ENCODE measurements around the gene RAB40A.
"Not testable (repeated sequence)": the region's sequence is repeated elsewhere in the genome, so short reads cannot be mapped to it uniquely, and the experiment has no call there.

Gene RAB40A

GRCh38 chrX:103520386-103520785, 1.1 kb upstream of the RAB40A start:
- no peak for DNase-seq

- no peak for DNase-seq
Observed at GRCh38 chrX:103518571-103518970, 718 bp downstream of the RAB40A start.

GRCh38 chrX:103517246-103517645, 2.0 kb downstream of the RAB40A start:
- DNase-seq, result no peak

GRCh38 chrX:103513476-103514108, 5.7 kb downstream of the RAB40A start:
- DNase-seq, result no peak

GRCh38 chrX:103513067-103513466, 6.2 kb downstream of the RAB40A start:
- DNase-seq, result no peak

- DNase-seq, result no peak
Observed at GRCh38 chrX:103510031-103510430, 9.3 kb downstream of the RAB40A start.

GRCh38 chrX:103503853-103504207, 15.5 kb downstream of the RAB40A start:
- DNase-seq, result no peak

GRCh38 chrX:103503163-103503852, 16.0 kb downstream of the RAB40A start:
- no peak for DNase-seq

- no peak for DNase-seq
Observed at GRCh38 chrX:103498786-103499185, 20.5 kb downstream of the RAB40A start.

GRCh38 chrX:103495786-103496185, 23.5 kb downstream of the RAB40A start:
- DNase-seq, result no peak

- not testable (repeated sequence) for DNase-seq
Observed at GRCh38 chrX:103493578-103493977, 25.7 kb downstream of the RAB40A start.

GRCh38 chrX:103489733-103490132, 29.6 kb downstream of the RAB40A start:
- peak; percentile 46 to 58 for DNase-seq

- no peak for DNase-seq
Observed at GRCh38 chrX:103488794-103489193, 30.5 kb downstream of the RAB40A start.

- DNase-seq, result no peak
Observed at GRCh38 chrX:103488332-103488731, 31.0 kb downstream of the RAB40A start.

GRCh38 chrX:103483720-103484119, 35.6 kb downstream of the RAB40A start:
- DNase-seq, result no peak

GRCh38 chrX:103480526-103480925, 38.8 kb downstream of the RAB40A start:
- no peak for DNase-seq

- DNase-seq, result no peak
Observed at GRCh38 chrX:103477496-103477895, 41.8 kb downstream of the RAB40A start.

- DNase-seq, result no peak
Observed at GRCh38 chrX:103475381-103475780, 43.9 kb downstream of the RAB40A start.

GRCh38 chrX:103469977-103470376, 49.3 kb downstream of the RAB40A start:
- DNase-seq, result not testable (repeated sequence)

GRCh38 chrX:103467887-103468286, 51.4 kb downstream of the RAB40A start:
- DNase-seq, result no peak

GRCh38 chrX:103467156-103467555, 52.1 kb downstream of the RAB40A start:
- DNase-seq, result no peak

GRCh38 chrX:103464774-103465117, 54.5 kb downstream of the RAB40A start:
- DNase-seq, result peak; percentile 78 to 85

- peak; percentile 17 to 18 for DNase-seq
Observed at GRCh38 chrX:103464072-103464773, 55.1 kb downstream of the RAB40A start.

- DNase-seq, result no peak
Observed at GRCh38 chrX:103461156-103461555, 58.1 kb downstream of the RAB40A start.

All from activated CD4-positive, alpha-beta T cell treated with anti-CD3 and anti-CD28 coated beads, Interleukin-2, amount 50 U/mL, for 48 hours (primary cell).